Stimulated activated CD4-positive, alpha-beta T cell treated with anti-CD3 and anti-CD28 coated beads, Interleukin-15, amount 100 ng/mL, for 1 hour (primary cell): Measurements from ENCODE around the gene SSPN.

Source experiments
- DNase-seq, 2 donors: peaks; one replicate each; pipeline ENCODE4 v3.0.0-alpha.2; 2020; ENCODE audit warnings: low read depth in 1 of 2, low spot score in 1 of 2

SSPN gene

DNA sequence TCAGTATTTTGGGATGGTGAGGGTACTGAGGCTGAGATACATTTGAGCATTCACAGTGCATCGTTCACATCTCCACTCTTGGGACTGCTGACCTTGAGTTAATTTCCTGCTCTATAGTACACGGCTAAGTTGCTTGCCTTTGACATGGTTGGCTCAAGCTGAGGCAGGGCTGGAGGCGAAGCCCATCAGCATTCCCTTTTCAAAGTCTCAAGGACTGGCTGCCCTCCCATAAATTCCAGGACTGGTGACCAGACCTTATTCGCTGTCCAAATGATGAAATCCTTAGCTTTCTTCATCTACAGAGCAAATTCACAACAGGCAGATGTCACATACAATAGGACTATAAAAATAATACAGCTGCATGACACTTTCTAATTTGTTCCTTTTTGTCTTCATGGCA, 85.9 kb downstream of the SSPN start:
- no peak for DNase-seq

DNA sequence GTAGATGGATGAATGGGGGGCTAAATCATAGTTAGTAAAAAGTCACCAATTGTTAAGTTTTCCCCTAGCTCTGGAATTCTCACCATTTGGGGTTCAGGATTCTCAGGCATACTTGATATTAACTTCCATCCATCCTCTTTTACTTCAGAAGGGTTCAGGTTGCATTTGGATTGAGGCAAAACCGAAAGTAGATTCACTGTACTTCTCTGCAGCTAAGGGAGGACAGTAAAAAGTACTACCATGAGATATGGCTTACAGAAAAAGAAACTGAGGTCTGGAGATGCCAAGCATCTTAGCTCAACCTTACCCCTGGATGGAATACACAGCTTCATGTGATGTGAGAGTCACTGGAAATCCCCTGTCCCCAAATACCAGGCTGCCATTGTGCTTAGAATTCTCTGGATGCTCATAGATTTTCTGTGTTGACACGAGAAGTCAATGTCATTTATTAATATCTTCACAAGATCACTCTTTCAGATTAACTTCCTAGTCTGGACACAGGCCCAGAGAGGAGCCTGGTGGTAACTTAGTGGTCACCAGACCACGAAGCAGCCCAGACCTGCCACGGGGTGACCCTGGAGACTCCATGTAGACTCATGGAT, 87.1 kb downstream of the SSPN start:
- no peak for DNase-seq

DNA sequence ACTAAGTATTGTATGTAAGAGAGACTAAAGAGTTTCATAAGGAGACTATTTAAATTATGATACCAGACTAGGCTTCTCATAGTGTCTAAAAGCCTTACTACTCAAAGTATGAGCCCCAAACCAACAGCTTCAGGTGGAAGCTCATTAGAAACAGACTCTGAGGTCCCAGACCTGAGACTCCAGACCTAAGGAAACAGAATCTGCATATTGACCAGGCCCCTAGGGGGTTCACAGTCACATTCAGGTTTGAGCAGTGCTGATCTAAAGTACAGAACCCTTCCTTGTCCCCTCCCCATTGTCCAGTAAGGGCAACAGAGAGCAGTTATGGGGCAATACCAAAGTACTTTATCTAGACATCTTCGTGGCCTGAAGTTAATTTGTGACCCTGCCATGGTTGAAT, 87.7 kb downstream of the SSPN start:
- DNase-seq = no peak

DNA sequence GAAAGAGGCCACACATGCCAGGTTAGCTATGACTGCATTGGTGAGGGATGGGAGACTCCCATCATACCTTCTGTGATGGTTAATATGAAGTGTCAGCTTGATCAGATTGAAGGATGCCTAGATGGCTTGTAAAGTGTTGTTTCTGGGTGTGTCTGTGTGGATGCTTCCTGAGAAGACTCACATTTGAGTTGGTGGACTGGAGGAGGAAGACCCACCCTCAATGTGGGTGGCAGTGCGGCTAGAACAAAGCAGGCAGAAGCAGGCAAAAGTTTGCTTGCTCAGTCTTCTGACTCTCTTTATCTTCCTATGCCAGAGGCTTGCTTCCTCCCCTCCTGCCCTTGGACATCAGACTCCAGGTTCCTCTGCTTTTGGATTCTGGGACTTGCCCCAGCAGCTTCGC, 88.2 kb downstream of the SSPN start:
- DNase-seq = no peak

DNA sequence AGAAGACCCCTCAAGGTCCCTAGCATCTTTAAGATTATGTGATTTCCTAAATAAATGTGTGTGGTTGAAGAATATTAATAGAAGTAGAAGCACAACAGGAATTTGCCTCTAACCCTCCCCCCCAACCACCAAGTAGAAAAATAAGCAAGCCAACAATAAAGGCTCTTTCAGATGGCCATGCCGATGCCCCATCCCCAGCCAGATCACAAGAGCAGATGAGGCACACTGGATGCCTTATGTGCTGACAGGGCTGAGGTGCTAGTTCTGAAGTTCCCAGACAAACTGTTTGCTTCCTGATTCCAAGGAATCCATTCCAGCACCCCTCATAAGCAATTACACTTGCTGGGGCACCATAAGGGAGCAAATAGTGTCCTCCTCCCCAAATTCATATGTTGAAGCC, 90.0 kb downstream of the SSPN start:
- no peak for DNase-seq

DNA sequence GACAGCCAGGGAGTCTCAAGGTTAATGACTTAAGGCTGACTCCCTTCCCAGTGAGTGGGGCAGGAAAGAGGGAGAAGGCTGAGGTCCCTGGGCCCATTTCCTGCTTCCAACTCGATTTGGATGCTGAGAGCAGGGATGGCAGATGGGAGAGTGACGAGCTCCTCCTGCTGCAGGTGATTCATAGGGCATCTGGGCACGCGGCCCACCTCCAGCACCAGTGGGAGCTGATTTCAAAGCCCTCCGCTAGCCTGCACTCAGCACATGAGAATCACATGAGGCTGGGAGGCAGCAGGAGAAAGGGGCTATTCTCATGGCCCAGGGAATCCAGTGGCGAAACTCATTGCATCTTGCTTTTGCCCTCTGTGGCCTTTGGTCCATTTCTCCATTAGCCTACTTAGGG, 90.8 kb downstream of the SSPN start:
- no peak for DNase-seq

DNA sequence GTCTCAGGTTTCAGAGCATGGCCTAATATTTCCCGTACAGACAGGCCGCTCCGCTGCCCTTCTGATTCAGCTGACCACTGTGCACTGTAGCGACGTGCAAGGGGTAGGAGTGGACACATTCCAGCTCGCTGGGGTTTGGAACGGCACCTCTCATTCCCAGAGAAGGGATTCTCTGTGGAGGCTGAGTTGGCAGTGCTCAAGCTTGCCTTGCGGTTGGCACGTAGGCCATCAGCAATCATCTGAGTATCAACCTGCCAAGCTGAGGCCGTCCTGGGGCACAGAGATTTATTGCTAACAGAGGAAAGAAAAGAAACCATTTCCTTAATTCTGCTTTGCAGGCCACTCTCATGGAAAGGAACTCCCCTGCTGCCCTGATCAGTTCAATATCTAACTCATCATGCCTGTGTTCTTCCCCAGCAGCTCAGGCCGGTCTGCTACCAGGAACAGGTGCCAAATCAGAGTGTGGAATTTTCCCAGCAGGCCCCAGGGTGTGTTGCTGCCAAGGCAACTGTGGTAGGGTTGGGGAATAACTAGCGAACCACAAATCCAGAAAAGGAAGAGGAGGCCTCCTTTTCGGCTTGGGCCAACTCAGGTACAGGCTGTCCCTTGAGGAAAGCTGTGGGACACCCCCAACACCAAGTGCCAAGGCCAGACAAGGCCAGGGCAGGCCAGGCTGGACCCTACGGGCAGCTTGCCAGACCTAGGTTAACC, 92.5 kb downstream of the SSPN start:
- no peak for DNase-seq

DNA sequence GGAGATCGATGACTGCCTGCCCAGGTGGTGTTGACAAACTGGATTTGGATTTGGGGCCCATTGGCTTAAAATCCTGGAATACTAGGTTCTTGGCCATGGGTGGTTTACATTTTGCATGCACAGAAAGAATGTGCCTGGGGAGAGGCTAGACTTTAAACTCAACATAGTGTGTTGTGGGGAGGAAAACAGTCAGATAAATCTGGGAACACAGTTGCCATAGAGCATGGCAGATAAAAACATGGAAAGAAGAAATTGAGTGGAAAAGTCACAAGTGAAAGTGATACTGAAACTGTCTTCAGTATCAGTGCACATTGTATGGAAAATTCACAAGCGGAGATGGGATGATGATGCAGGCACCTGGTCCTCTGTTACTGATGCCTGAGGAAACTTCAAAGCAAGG, 95.2 kb downstream of the SSPN start:
- DNase-seq = no peak

DNA sequence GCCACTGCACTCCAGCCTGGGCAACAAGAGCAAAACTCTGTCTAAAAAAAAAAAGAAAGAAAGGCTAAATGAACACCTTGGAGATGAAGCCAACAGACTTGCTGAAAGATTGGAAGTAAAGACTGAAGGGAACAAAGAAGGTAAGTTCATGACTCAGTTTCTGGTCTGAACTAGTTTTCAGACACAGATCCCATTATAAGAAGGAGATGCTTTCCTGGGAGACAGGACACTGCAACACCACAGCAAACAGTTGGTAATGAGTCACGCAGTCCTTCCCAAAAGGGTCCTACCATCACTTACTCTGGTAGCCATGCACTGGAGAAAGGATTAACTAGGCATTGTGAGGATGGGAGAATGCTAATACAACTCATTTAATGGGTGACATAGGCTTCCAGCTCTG, 97.2 kb downstream of the SSPN start:
- DNase-seq = no peak

DNA sequence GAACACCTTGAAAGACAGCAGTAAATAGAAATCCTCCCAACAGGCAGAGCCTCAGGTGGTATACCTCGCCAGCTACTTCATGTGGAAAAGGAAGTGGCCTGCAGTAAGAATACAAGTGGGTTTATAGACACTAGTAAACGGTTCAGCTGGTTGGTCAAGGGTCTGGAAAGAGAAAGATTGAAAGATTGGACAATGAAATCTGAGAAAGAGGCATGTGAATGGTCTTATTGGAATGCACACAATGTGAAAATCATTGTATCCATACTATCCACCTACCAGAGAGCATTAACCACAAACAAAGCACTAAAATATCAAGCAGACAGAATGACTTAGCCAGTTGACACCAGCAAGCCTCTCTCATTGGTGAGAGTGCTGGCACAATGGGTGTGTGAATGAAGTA, 98.2 kb downstream of the SSPN start:
- DNase-seq = no peak

DNA sequence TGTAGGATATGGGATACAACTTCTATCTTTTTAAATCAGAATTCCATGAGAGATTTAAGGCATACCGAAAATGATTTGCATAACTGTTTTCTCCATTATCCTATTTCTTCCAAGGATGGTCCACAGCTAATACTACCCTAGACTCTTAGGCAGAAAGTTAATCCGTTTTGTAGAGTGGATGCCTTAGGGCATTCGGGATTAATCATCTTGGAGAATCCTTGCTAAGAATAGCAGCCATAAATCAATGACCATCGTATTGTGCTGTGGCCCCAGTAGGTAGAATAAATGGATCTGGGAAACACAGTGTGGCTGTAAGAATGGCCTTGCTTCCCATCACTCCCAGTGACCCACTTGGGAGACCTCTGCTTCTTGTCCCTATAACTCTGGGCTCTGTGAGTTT, 99.6 kb downstream of the SSPN start:
- DNase-seq = no peak

DNA sequence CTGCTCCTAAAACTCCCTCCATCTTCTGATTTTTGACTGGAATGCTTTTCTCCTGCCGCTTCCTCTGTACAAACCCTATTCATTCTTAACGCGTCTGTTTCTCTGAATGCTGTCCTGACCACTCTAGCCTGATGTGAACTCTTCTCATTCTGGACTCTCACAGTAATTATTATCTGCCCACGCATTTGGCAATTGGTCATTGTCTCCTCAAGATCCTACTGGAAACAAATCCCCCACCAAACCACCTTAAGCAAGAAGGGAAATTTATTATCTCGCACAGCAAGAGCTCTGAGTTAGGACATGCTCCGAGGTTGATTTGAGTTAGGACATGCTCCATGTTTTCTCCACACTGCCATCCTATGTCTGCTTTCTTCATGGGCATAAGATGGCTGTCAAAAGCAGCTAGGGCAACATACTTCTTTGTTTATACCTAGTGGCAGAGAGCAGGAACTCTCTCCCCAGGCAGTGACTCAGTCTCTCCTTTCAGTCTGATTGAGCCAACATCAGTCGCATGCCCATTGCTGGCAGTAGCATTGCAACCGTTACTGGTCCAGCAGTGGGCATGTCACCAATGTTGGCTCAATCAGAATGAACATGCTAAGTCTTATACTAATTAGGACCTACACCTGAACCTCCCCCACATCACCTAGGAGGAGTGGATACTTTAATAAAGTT, 102.2 kb downstream of the SSPN start:
- DNase-seq = no peak

DNA sequence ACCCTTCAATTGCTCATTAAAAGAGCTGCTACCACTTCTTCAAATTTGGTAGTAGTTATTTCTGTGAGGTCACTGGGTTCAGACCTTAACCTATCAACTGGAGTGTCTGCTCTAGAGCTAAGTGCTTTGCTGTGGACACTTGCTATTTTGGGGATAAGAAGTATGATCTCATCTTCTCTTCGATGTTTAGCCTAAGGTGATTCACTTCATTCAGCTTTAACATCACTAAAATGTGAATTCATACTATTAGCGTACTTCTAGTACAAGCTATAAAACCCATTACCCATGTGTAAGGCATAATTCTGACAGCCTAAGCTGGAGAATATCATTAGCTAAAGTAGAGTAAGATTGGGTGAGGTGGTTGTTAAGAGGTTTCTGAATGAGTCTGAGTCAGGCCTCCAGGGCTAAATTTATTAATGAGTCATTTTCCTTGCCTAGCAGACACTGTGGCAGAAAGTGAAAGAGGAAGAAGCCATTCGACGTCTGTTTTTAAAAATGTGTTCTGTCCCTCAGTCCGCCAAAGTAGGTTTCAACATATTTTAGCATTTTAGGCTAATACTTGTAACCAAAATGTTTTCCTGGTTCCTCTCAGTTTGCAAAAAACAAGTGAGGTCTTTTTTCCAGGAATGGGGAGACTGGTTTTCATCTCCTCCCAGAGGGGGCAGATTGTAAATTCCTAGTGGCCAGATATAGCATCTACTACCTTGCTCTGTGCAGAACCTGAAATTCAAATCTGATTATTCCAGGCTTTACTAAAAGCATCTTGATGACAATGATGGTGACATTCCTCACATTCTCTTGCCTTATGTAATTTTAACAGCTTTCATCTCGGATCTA, 103.6 kb downstream of the SSPN start:
- no peak for DNase-seq

DNA sequence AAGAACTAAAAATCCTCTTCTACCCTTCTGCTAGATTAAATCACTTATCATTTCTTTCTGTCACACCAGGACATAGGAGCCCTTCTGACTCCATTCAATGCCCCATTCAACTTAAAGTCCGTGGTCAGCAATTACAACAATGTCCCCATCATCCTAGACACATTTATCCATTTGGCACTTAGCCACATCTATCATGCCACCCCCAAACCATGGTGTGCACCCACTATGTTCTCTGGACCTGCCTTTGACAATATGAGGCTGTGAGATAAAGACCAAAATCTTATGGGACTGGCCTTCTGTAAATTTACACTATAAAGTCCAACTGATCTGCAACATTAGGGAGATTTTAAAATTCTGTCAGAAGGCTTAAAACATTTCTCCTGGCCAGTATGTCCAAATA, 104.4 kb downstream of the SSPN start:
- DNase-seq = no peak
